ENCODE data around the gene ELMO3. TPM values are rescaled to one million over a fixed set of nuclear protein-coding genes. Genes with fewer than 3 reads are reported as not detected.
A peak's percentile ranks its signal among the peaks of the same experiment; 100 is the strongest.

ELMO3 gene
- total RNA-seq, 4 donors from 2014 or later: 1.9 to 4.2 (median 3.1) TPM

DNA sequence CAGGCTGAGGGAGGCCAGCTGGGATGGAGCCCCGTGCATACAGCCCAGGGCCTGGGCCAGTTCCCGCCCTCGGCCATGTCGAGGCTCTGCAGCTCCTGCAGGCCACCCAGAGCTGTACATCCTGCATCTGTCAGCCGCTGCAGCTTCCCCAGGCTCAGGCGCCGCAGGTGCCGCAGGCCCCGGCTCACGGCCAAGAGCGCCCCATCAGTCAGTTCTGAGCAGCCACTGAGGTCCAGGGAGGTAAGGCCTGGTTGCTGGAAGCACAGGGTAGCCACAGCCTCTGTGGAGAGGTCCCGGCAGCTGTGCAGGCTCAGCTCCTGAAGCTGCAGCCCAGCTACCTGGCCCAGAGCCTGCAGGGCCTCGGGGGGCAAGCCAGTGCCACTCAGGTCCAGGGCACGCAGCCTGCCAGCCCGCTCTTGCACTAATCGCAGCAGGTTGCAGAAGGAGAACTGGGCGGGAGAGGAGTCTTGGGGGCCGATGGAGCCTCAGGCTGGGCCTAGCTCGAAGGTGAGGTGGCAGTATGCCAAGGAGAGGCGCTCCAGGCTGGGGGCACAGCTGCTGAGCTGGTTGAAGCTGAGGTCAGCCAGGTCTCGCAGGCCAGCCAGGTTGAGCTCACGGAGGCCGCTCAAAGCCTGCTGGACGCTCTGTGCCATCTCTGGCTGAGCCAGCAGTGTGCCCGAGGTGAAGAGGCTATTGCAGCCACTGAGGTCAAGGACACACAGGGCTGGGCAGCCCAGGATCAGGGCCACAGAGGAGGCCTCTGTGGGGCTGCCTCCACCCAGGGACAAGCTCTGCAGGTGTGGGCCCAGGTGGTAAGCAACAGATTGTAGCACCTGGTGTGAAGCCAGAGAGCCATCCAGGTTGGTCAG lies 11.4 kb downstream of the ELMO3 start:
- DNase-seq (ENCODE audit: low spot score) (no peak), ATAC-seq (ENCODE audit: low FRiP score) (no peak)
- TF ChIP-seq, protein P1, sequence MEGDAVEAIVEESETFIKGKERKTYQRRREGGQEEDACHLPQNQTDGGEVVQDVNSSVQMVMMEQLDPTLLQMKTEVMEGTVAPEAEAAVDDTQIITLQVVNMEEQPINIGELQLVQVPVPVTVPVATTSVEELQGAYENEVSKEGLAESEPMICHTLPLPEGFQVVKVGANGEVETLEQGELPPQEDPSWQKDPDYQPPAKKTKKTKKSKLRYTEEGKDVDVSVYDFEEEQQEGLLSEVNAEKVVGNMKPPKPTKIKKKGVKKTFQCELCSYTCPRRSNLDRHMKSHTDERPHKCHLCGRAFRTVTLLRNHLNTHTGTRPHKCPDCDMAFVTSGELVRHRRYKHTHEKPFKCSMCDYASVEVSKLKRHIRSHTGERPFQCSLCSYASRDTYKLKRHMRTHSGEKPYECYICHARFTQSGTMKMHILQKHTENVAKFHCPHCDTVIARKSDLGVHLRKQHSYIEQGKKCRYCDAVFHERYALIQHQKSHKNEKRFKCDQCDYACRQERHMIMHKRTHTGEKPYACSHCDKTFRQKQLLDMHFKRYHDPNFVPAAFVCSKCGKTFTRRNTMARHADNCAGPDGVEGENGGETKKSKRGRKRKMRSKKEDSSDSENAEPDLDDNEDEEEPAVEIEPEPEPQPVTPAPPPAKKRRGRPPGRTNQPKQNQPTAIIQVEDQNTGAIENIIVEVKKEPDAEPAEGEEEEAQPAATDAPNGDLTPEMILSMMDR (IDR thresholded peaks at IDR 0.05): no peak

DNA sequence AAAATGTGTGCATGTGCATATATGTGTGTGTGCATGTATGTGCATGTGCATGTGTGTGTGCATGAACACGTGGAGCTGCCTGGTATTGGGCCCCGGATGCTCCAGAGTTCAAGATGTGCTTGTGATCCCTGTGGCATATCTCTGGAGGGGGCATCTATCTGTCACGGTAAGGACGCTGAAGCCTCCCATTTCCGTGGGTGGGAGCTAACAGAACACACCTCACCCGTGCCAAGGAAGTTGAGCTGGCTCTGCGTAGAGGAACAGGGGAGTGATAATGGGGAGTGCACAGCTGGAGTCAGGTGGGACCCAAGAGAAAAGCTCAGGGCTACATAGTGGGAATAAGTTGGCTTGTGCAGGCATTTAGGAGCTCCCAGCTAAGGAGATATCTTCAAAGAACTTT lies 12.7 kb downstream of the ELMO3 start:
- DNase-seq (ENCODE audit: low spot score) (no peak), ATAC-seq (ENCODE audit: low FRiP score) (no peak)
- TF ChIP-seq, protein P1 (IDR thresholded peaks at IDR 0.05): no peak

DNA sequence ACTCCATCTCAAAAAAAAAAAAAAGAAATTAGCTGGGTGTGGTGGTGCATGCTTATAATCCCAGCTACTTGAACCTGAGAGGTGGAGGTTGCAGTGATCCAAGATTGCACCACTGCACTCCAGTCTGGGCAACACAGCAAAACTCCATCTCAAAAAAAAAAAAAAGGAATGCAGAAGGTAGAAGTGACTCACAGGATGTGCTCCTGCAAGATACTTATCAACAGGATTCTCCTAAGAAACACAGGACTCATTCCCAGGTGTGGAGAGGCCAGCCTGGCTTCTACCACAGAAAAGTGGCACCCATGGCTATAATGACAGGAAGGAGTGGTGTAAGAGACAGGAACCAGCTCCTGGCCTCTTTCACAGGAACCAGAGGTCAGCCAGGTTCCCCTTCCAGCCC lies 13.8 kb downstream of the ELMO3 start:
- TF ChIP-seq, protein P1 (IDR thresholded peaks at IDR 0.05): no peak
- ATAC-seq (ENCODE audit: low FRiP score) (no peak), DNase-seq (ENCODE audit: low spot score) (no peak)

DNA sequence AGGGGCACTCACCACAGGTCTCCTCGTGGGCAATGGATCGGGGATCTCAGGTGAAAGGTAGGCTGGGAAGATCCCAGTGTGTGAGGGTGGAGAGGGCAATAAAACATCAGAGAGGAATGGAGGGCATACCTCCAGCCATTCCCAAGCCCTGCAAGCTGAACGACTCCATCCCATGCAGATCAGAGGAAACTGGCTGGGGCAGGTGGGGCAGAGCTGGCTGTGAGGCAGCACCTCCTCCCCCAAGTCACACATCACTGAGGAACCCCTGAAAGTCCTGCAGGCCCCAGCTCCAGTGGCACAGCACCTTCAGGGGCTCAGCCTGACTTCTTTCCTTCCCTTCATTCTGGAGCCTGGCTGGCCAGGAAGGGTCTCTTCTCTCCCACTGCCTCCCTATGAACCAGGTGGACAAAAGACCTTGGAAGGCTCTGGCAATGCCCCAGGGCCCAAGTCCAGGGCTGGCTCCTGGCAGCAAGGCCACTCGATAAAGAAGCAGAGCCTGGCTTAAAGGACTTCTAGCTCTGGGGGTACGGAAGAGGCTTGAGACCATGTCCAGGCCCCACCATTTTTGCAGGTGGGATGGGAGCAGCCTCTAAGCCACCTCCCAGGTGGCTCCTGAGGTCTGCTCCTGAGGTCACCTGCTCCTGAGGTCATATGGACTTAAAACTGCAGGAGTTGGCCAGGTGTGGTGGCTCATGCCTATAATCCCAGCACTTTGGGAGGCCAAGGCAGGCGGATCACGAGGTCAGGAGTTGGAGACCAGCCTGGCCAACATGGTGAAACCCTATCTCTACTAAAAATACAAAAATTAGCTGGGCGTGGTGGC lies 14.5 kb downstream of the ELMO3 start:
- ATAC-seq (ENCODE audit: low FRiP score) (no peak), DNase-seq (ENCODE audit: low spot score) (no peak)
- TF ChIP-seq, protein P1 (IDR thresholded peaks at IDR 0.05): no peak

DNA sequence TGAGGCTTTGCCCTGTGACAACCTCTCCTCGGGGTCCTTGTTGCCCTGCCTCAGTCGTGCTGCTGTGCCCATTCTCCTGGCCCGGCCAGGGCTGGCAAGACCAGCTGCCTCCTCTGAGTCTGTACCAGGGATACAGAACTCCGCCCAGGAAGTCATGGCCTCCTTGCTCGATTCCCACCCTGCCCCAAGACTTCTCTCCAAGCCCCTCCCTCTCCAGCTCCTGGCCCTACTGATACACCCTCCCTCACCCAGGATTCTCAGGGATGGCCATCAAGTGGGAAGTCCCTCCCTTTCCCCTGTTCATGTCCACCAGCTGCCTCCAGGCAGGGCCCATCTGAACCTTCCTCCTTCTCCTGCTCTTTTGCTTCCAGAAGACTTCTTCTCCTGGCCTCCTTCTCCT lies 16.8 kb downstream of the ELMO3 start:
- ATAC-seq (ENCODE audit: low FRiP score) (no peak), DNase-seq (ENCODE audit: low spot score) (no peak)
- TF ChIP-seq, protein P1 (IDR thresholded peaks at IDR 0.05): no peak

DNA sequence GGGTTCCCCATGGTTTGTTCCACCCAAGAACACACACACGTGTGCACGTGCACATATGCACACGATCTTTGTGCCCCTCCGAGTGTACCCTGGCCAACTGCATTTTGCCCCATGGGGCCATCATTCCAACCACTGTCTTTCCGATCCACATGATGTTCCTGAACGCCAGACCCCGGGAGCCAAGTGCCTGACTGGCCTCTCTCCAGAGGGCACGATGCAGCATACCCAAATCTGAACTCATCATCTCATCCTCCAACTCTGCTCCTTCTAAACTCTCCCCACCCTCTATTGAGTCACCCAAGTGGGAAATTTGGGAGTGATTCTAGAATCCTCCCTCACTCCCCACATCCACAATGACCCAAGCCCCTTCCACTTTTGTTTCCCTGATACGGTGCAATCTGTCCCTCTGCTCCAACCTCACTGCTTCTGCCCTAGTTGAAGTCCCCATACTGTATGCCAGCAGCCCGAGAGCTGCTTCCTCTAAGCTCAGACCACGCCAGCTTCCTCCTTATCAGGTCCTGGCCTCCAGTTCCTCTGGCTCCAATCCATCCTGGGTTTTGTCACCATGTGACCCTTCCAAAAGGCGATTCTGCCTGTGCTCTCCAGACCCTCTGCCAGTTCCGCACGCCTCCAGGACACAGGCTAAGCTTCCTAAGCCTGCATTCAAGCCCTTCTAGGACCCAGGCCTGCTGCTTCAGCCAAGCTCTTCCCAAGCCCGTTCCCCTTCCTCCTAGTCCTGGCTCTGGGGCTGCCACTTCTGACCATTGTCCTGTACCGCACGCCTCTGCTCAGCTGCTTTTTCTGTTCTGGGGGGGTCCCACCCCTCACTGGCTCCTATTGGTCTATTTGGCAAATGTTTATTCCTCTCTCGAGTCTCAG lies 17.9 kb downstream of the ELMO3 start:
- peak; percentile 41 for ATAC-seq (ENCODE audit: low FRiP score)
- no peak for DNase-seq (ENCODE audit: low spot score)
- TF ChIP-seq, protein P1 (IDR thresholded peaks at IDR 0.05): no peak

Measured in omental fat pad (tissue), 4 donors.